Measurements from ENCODE around the gene PELI2. TPM values are rescaled to one million over a fixed set of nuclear protein-coding genes. Genes with fewer than 3 reads are reported as not detected.

Gene PELI2
- total RNA-seq, 2 experiments from 2014 or later, result 2.2 to 3.8 TPM

GRCh38 chr14:56321861-56322260 lies 203.7 kb downstream of the PELI2 start:
- ChIA-PET CTCF (interaction anchor here (0.6 to 1.6 kb wide), 3 partner anchors 16 to 19 kb away, joined by 3 to 4 read pairs (median 3); no protein-coding TSS in a partner anchor), POLR2A (no interaction called here)
- no peak overlapping the region for H3K27ac Mint-ChIP-seq
- intact Hi-C loops (cut with DNase I, micrococcal nuclease), result no loop called here
- H3K4me3 Mint-ChIP-seq, result no peak overlapping the region
- no peaks in the 10 kb centered on the region for H3K4me1 Mint-ChIP-seq
- DNase-seq, result no peak
- no peaks in the 10 kb centered on the region for H3K36me3 Mint-ChIP-seq (ENCODE audit: low read depth)
- ATAC-seq, result no peak
- H3K27me3 Mint-ChIP-seq, result peaks cover 1% of the 10 kb centered on the region
- no peaks in the 10 kb centered on the region for H3K9me3 Mint-ChIP-seq (ENCODE audit: low read depth)

GRCh38 chr14:56322531-56322930 lies 204.3 kb downstream of the PELI2 start:
- ATAC-seq, result no peak
- peaks cover 1% of the 10 kb centered on the region for H3K27me3 Mint-ChIP-seq
- POLR2A ChIA-PET, result no interaction called here
- no peaks in the 10 kb centered on the region for H3K9me3 Mint-ChIP-seq (ENCODE audit: low read depth)
- intact Hi-C loops (cut with DNase I, micrococcal nuclease), result no loop called here
- no peak overlapping the region for H3K27ac Mint-ChIP-seq
- no peak overlapping the region for H3K4me3 Mint-ChIP-seq
- CTCF ChIA-PET, result interaction anchor here (0.6 to 1.6 kb wide), 3 partner anchors 16 to 19 kb away, joined by 3 to 4 read pairs (median 3); no protein-coding TSS in a partner anchor
- no peaks in the 10 kb centered on the region for H3K36me3 Mint-ChIP-seq (ENCODE audit: low read depth)
- H3K4me1 Mint-ChIP-seq, result no peaks in the 10 kb centered on the region
- no peak for DNase-seq

- no peak overlapping the region for H3K27ac Mint-ChIP-seq
- CTCF ChIA-PET, result no interaction called here
Observed at GRCh38 chr14:56324454-56324853, 206.2 kb downstream of the PELI2 start.

GRCh38 chr14:56324856-56325699 lies 206.9 kb downstream of the PELI2 start:
- CTCF ChIA-PET, result interaction anchor here (0.6 to 0.9 kb wide), 2 partner anchors 18 to 487 kb away, joined by 3 read pairs; no protein-coding TSS in a partner anchor
- intact Hi-C loops (cut with DNase I, micrococcal nuclease), result no loop called here
- H3K4me1 Mint-ChIP-seq, result no peaks in the 10 kb centered on the region
- H3K9me3 Mint-ChIP-seq (ENCODE audit: low read depth), result no peaks in the 10 kb centered on the region
- ATAC-seq (no peak), DNase-seq (no peak)
- no peak overlapping the region for H3K27ac Mint-ChIP-seq
- POLR2A ChIA-PET, result no interaction called here
- H3K36me3 Mint-ChIP-seq (ENCODE audit: low read depth), result no peaks in the 10 kb centered on the region
- no peak overlapping the region for H3K4me3 Mint-ChIP-seq
- peaks cover 1% of the 10 kb centered on the region for H3K27me3 Mint-ChIP-seq

More at GRCh38 chr14:56324454-56324853, 206.2 kb downstream of the PELI2 start:
- Mint-ChIP-seq H3K27me3 (peaks cover 1% of the 10 kb centered on the region), H3K36me3 (ENCODE audit: low read depth) (no peaks in the 10 kb centered on the region), H3K4me3 (no peak overlapping the region), H3K9me3 (ENCODE audit: low read depth) (no peaks in the 10 kb centered on the region), H3K4me1 (no peaks in the 10 kb centered on the region)
- ATAC-seq (no peak), DNase-seq (no peak)
- intact Hi-C loops (cut with DNase I, micrococcal nuclease), result no loop called here
- POLR2A ChIA-PET, result no interaction called here

- ATAC-seq (peak; percentile 16), DNase-seq (no peak)
- POLR2A ChIA-PET, result no interaction called here
- H3K27ac Mint-ChIP-seq, result no peak overlapping the region
- no peaks in the 10 kb centered on the region for H3K36me3 Mint-ChIP-seq (ENCODE audit: low read depth)
- no peak overlapping the region for H3K4me3 Mint-ChIP-seq
- intact Hi-C loops (cut with DNase I, micrococcal nuclease), result no loop called here
- H3K27me3 Mint-ChIP-seq, result peaks cover 1% of the 10 kb centered on the region
- CTCF ChIA-PET, result interaction anchor here (0.9 to 1.0 kb wide), 2 partner anchors 10 to 146 kb away, joined by 3 to 4 read pairs; no protein-coding TSS in a partner anchor
- H3K9me3 Mint-ChIP-seq (ENCODE audit: low read depth), result no peaks in the 10 kb centered on the region
- peaks cover 5% of the 10 kb centered on the region for H3K4me1 Mint-ChIP-seq
Observed at GRCh38 chr14:56328021-56328420, 209.8 kb downstream of the PELI2 start.

- DNase-seq, result no peak
- H3K4me3 Mint-ChIP-seq, result no peak overlapping the region
- no peak overlapping the region for H3K27ac Mint-ChIP-seq
- ATAC-seq, result no peak
- H3K27me3 Mint-ChIP-seq, result no peaks in the 10 kb centered on the region
- ChIA-PET POLR2A (no interaction called here), CTCF (no interaction called here)
- H3K36me3 Mint-ChIP-seq (ENCODE audit: low read depth), result no peaks in the 10 kb centered on the region
- H3K9me3 Mint-ChIP-seq (ENCODE audit: low read depth), result no peaks in the 10 kb centered on the region
- intact Hi-C loops (cut with DNase I, micrococcal nuclease), result no loop called here
- H3K4me1 Mint-ChIP-seq, result peaks cover 8% of the 10 kb centered on the region
Observed at GRCh38 chr14:56331592-56332216, 213.5 kb downstream of the PELI2 start.

- Mint-ChIP-seq H3K9me3 (ENCODE audit: low read depth) (no peaks in the 10 kb centered on the region), H3K36me3 (ENCODE audit: low read depth) (no peaks in the 10 kb centered on the region)
Observed at GRCh38 chr14:56333359-56334292, 215.4 kb downstream of the PELI2 start.

GRCh38 chr14:56334458-56334857 lies 216.2 kb downstream of the PELI2 start:
- no peaks in the 10 kb centered on the region for H3K9me3 Mint-ChIP-seq (ENCODE audit: low read depth)
- POLR2A ChIA-PET, result no interaction called here
- intact Hi-C loops (cut with DNase I, micrococcal nuclease), result no loop called here
- H3K27me3 Mint-ChIP-seq, result no peaks in the 10 kb centered on the region
- H3K4me1 Mint-ChIP-seq, result peaks cover 8% of the 10 kb centered on the region
- DNase-seq, result no peak
- ATAC-seq, result no peak
- no peaks in the 10 kb centered on the region for H3K36me3 Mint-ChIP-seq (ENCODE audit: low read depth)
- H3K27ac Mint-ChIP-seq, result no peak overlapping the region
- no peak overlapping the region for H3K4me3 Mint-ChIP-seq
- CTCF ChIA-PET, result interaction anchor here (0.7 to 1.0 kb wide), 3 partner anchors 8 to 918 kb away, joined by 3 to 4 read pairs (median 3); no protein-coding TSS in a partner anchor

More at GRCh38 chr14:56333359-56334292, 215.4 kb downstream of the PELI2 start:
- Mint-ChIP-seq H3K27me3 (no peaks in the 10 kb centered on the region), H3K4me1 (peaks cover 8% of the 10 kb centered on the region), H3K4me3 (no peak overlapping the region), H3K27ac (no peak overlapping the region)
- CTCF ChIA-PET, result interaction anchor here (0.7 to 1.0 kb wide), 3 partner anchors 9 to 414 kb away, joined by 3 read pairs; no protein-coding TSS in a partner anchor
- DNase-seq (no peak), ATAC-seq (no peak)
- POLR2A ChIA-PET, result no interaction called here
- intact Hi-C loops (cut with DNase I, micrococcal nuclease), result no loop called here

GRCh38 chr14:56338674-56339073 lies 220.5 kb downstream of the PELI2 start:
- no peaks in the 10 kb centered on the region for H3K27me3 Mint-ChIP-seq
- intact Hi-C loops (cut with DNase I, micrococcal nuclease), result no loop called here
- peaks cover 4% of the 10 kb centered on the region for H3K4me1 Mint-ChIP-seq
- no peak overlapping the region for H3K4me3 Mint-ChIP-seq
- H3K27ac Mint-ChIP-seq, result no peak overlapping the region
- H3K36me3 Mint-ChIP-seq (ENCODE audit: low read depth), result no peaks in the 10 kb centered on the region
- no peaks in the 10 kb centered on the region for H3K9me3 Mint-ChIP-seq (ENCODE audit: low read depth)
- ATAC-seq (no peak), DNase-seq (no peak)
- CTCF ChIA-PET, result interaction anchor here (0.6 to 2.2 kb wide), 8 partner anchors 11 to 607 kb away, joined by 3 to 4 read pairs (median 4); no protein-coding TSS in a partner anchor
- POLR2A ChIA-PET, result no interaction called here

GRCh38 chr14:56339855-56340701 lies 221.9 kb downstream of the PELI2 start:
- peak; percentile 73 for ATAC-seq
- Mint-ChIP-seq H3K4me3 (no peak overlapping the region), H3K4me1 (peaks cover 3% of the 10 kb centered on the region), H3K36me3 (ENCODE audit: low read depth) (no peaks in the 10 kb centered on the region), H3K27ac (no peak overlapping the region), H3K9me3 (ENCODE audit: low read depth) (no peaks in the 10 kb centered on the region), H3K27me3 (no peaks in the 10 kb centered on the region)
- POLR2A ChIA-PET, result no interaction called here
- intact Hi-C loops (cut with DNase I, micrococcal nuclease), result loop anchor here (1.0 to 10.0 kb wide), 4 partner anchors 475 to 893 kb away; no protein-coding TSS in a partner anchor
- CTCF ChIA-PET, result interaction anchor here (0.6 to 2.0 kb wide), 15 partner anchors 18 to 924 kb away, joined by 3 to 10 read pairs (median 4); no protein-coding TSS in a partner anchor
- peak; percentile 77 for DNase-seq

Measured in activated CD4-positive, alpha-beta T cell treated with anti-CD3 and anti-CD28 coated beads for 36 hours (primary cell).